Erythroblast (primary cell): ENCODE measurements around the gene MYF5.

Source experiments
- DNase-seq, 2 experiments: peaks; one replicate each; lab custom pipeline; 2025; lab: John Stamatoyannopoulos, UW
- GATA1 ChIP-seq: IDR thresholded peaks from 2 replicates; pipeline ENCODE4 v1.6.1; 2011; ENCODE audit warnings: low read depth, mild to moderate bottlenecking, control low read depth, low read length, moderate library complexity
- POLR2A ChIP-seq: IDR thresholded peaks from 2 replicates; pipeline ENCODE4 v1.6.1; 2011; ENCODE audit warnings: mild to moderate bottlenecking, low read length

Gene MYF5

GRCh38 chr12:80763874-80764273 lies 47.2 kb downstream of the MYF5 start:
- TF ChIP-seq GATA1 (no peak), POLR2A (no peak)
- peak; percentile 38 to 56 for DNase-seq

- DNase-seq: no peak
- TF ChIP-seq GATA1 (no peak), POLR2A (no peak)
Observed at GRCh38 chr12:80766210-80766609, 49.5 kb downstream of the MYF5 start.

GRCh38 chr12:80766897-80767296 lies 50.2 kb downstream of the MYF5 start:
- TF ChIP-seq POLR2A (no peak), GATA1 (no peak)
- DNase-seq: no peak
